AG04450 (cell line): ENCODE data around the gene MORC2. TPM values are rescaled to one million over a fixed set of nuclear protein-coding genes. Genes with fewer than 3 reads are reported as not detected.

Experiments used
- CTCF ChIA-PET: fragments of 300-600, 350-600 bp; formaldehyde crosslinking; extraction: SDS; loops from one replicate; lab custom pipeline; 2022; ENCODE audit warnings: antibody characterized with exemption, inconsistent platforms; lab: Charles Lee
- POLR2A ChIA-PET: fragments of 350-600 bp; formaldehyde crosslinking; extraction: SDS; loops from one replicate; lab custom pipeline; 2021; ENCODE audit warnings: antibody characterized with exemption, inconsistent platforms; lab: Yijun Ruan, JAX
- DNase-seq: peaks from one replicate; pipeline ENCODE4 v3.0.0-alpha.2; 2011; ENCODE audit warnings: low read depth, low spot score
- H3K27ac ChIP-seq: one replicate; pipeline ENCODE4 v1.5.1; 2012; ENCODE audit warnings: low read depth, low read length, control low read depth
- H3K27me3 ChIP-seq: one replicate; pipeline ENCODE4 v1.6.0; 2012; ENCODE audit warnings: low read length; ENCODE audit not compliant: control insufficient read depth, insufficient read depth
- H3K4me3 ChIP-seq: 2 replicates; pipeline ENCODE4 v1.5.1; 2011; ENCODE audit warnings: mild to moderate bottlenecking, low read depth, low read length, control low read depth
- H3K9me3 ChIP-seq: 2 replicates; pipeline ENCODE4 v1.5.1; 2012; ENCODE audit warnings: low read length; ENCODE audit not compliant: control insufficient read depth, insufficient read depth
- CTCF ChIP-seq: IDR thresholded peaks from 2 replicates; pipeline ENCODE4 v1.5.1; 2011; ENCODE audit warnings: low read depth, low read length, control low read depth, inconsistent platforms
- polyA plus RNA-seq: library from polyadenylated mRNA; depleted of rRNA; stranded (reverse); fragments of >200 nt; gene quantifications from 2 replicates; pipeline ENCODE4 v1.2.3, GENCODE V29; 2011

Gene MORC2
- polyA plus RNA-seq, 1 experiment, result 16.3 TPM

DNA sequence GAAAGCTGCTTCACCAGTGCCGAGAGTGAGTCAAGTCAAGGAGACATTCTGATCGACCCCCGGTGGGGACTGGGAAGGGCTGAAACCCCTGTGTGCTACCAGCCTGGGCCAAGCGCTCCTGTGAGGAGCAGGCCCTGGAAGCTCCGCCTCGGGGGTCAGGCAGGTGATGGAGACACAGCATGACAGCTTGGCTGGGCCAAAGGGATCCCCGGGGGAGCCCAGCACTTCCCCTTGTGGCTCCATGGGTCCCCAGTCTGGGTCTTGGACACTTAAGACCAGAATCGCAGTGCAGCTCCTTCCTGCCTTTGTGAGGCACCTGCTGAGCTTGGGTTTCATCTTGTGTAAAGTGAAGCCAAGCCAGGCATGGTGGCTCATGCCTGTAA, 89.2 kb downstream of the MORC2 start:
- no peak for TF ChIP-seq CTCF
- Histone ChIP-seq H3K9me3 (no peaks in the 10 kb centered on the region), H3K27ac (no peak overlapping the region), H3K27me3 (peaks cover 10% of the 10 kb centered on the region), H3K4me3 (no peak overlapping the region)
- POLR2A ChIA-PET, result no interaction called here
- no peak for DNase-seq
- CTCF ChIA-PET, result no interaction called here

- Histone ChIP-seq H3K27ac (no peak overlapping the region), H3K9me3 (no peaks in the 10 kb centered on the region), H3K27me3 (peaks cover 10% of the 10 kb centered on the region), H3K4me3 (no peak overlapping the region)
- DNase-seq, result no peak
- no peak for TF ChIP-seq CTCF
- ChIA-PET POLR2A (no interaction called here), CTCF (no interaction called here)
These were observed 89.8 kb downstream of the MORC2 start for GRCh38 chr22:30878516-30879414.

DNA sequence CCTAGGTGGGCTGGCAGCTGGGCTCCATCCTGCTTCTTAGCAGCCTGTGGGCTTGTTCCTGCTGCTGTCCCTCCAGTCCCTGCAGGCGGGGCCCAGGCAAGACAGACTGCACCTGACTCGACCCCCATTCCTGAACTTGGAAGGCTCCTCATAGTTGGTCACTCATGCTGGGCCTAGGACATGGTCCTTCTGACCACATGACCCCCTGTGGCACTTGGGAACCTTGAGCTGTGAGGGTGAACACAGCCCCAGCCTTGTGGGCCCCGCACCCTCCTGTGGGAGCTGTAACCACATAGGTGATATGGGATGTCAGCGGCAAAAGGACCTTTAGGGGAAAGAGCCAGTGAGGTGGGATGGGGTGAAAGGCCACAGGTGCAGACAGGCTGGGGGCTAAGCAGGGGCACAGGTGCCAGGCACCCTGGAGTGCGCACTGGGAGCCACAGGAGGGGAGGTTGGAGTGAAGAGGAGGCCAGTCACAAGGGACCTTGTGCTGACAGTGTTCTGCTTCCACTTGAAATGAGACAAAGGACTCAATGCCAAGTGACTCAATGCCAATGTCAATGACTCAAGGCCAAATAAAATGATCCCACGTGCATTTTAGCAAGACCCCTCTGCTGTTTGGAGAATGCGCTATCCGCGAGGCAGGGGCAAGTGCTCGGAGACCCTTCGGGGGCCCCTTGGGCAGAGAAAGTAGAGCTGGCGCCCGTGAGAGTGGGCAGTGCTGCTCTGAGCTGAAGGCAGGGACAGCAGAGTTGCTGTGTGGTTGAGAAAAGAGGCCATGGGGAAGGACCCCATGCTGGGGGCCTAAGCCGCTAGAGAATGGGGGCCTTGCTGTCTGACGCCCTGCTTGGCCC, 90.7 kb downstream of the MORC2 start:
- no peak overlapping the region for H3K27ac ChIP-seq
- no peak for TF ChIP-seq CTCF
- ChIA-PET CTCF (interaction anchor here (1.3 kb wide), 1 partner anchor 114 kb away, joined by 5 read pairs; no protein-coding TSS in a partner anchor), POLR2A (no interaction called here)
- H3K9me3 ChIP-seq, result no peaks in the 10 kb centered on the region
- no peak for DNase-seq
- H3K27me3 ChIP-seq, result peaks cover 12% of the 10 kb centered on the region
- H3K4me3 ChIP-seq, result no peak overlapping the region

GRCh38 chr22:30876915-30877553, 91.5 kb downstream of the MORC2 start:
- POLR2A ChIA-PET, result no interaction called here
- DNase-seq, result no peak
- H3K9me3 ChIP-seq, result no peaks in the 10 kb centered on the region
- CTCF ChIA-PET, result interaction anchor here (1.3 kb wide), 1 partner anchor 114 kb away, joined by 5 read pairs; no protein-coding TSS in a partner anchor
- no peak for TF ChIP-seq CTCF
- H3K27ac ChIP-seq, result no peak overlapping the region
- H3K4me3 ChIP-seq, result no peak overlapping the region
- H3K27me3 ChIP-seq, result peaks cover 12% of the 10 kb centered on the region
